ENCODE results near the gene OCSTAMP.
A peak's percentile ranks its signal among the peaks of the same experiment; 100 is the strongest.

The OCSTAMP gene

GRCh38 chr20:46572790-46573189 is 22.3 kb upstream of the OCSTAMP start:
- no peak for DNase-seq

- DNase-seq = peak; percentile 14 to 94 (median 88)
These were observed 21.7 kb upstream of the OCSTAMP start for GRCh38 chr20:46572153-46572552.

DNA sequence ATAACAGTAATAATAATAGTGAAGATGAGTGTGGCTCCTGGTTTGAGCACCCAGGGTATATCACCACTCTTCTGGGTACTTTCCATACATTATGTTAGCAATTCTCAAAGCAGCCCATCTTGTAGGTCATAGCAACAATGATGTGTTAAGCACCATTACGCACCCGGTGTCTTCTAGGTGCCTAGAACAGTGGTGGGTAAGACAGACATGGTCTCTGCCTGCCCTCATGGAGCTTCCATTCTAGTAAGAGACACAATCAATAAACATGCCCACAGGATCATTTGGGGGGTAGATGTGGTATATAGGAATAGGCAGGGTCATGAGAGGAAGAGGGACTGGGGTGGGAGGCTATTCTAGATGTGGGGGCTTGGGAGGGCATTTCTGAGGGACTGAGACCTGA is 21.0 kb upstream of the OCSTAMP start:
- no peak for DNase-seq

- DNase-seq = no peak
These were observed 20.5 kb upstream of the OCSTAMP start for GRCh38 chr20:46570956-46571355.

DNA sequence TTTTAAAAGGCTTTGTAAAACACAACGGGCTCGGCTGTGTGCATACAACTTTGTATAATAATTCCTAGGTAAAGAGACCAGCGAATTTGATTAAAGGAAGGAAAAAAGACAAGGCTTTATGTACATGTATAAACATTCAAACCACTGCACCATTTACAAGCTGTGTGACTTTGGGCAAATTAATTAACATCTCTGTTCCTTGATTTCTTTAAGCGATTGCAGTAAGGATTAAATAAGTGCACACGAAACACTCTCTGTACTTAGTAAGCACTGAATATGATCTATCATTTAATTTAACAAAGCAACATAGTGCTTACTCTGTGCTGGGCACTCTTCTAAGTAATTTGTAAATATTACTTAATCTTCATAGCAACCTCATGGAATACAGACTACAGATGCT is 19.5 kb upstream of the OCSTAMP start:
- DNase-seq = no peak

- DNase-seq = peak; percentile 45 to 93 (median 86)
These were observed 18.2 kb upstream of the OCSTAMP start for GRCh38 chr20:46568570-46569129.

- DNase-seq = no peak
These were observed 15.7 kb upstream of the OCSTAMP start for GRCh38 chr20:46566125-46566524.

GRCh38 chr20:46564241-46564957 is 13.9 kb upstream of the OCSTAMP start:
- no peak for DNase-seq

DNA sequence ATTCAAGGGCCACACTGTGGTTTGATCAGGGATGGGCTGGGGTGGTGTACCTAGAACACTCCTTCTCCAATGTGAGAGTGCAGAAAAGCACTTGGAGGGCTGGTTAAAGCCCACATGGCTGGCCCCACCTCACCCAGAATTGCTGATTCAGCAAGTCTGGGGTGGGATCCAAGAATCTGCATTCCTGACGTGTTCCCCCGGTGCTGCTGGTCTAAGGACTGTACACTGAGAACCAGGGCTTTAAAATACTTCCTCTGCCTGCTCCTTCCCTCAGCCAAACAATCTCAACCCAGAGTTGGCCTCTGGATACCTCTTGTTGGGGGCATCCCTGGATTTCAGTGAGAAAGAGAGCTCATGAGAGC is 13.4 kb upstream of the OCSTAMP start:
- peak in 1 of 14 donors; percentile 50 for DNase-seq

DNA sequence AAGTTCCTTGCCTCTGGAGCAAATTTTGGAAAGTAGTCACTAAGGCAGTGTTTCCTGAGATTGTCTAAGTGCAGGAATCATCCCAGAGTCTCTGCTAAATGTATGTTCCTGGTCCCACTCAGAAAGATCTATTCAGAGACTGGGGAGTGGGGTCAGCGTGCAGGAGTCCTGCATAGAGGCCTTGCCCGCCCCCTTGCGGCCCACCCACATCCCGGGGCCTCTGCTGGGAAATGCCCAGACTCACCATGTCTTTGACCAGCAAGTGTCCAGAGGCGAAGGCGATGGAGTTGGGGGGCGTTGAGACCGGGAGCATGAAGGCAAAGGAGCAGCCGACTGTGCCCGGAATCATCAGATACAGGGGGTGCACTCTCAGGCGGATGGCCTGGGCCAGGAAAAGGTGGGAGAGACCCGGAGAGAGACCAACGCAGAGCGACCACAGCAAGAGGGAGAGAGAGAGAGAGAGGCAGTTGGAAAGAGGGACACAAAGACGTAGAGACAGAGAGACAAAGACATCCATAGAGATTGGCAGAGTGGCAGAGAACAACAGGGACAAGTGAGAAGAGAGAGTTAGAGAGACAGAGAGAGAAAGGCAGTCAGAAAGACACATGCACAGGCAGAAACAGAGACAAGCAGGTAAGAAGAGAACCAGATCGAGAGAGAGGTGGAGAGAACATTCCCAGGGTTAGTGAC is 12.9 kb upstream of the OCSTAMP start:
- peak in 10 of 14 donors; percentile 19 to 81 (median 35) for DNase-seq

GRCh38 chr20:46562373-46563169 is 12.1 kb upstream of the OCSTAMP start:
- DNase-seq = peak in 12 of 14 donors; percentile 61 to 85 (median 78)

- no peak for DNase-seq
These were observed 11.5 kb upstream of the OCSTAMP start for GRCh38 chr20:46562009-46562372.

DNA sequence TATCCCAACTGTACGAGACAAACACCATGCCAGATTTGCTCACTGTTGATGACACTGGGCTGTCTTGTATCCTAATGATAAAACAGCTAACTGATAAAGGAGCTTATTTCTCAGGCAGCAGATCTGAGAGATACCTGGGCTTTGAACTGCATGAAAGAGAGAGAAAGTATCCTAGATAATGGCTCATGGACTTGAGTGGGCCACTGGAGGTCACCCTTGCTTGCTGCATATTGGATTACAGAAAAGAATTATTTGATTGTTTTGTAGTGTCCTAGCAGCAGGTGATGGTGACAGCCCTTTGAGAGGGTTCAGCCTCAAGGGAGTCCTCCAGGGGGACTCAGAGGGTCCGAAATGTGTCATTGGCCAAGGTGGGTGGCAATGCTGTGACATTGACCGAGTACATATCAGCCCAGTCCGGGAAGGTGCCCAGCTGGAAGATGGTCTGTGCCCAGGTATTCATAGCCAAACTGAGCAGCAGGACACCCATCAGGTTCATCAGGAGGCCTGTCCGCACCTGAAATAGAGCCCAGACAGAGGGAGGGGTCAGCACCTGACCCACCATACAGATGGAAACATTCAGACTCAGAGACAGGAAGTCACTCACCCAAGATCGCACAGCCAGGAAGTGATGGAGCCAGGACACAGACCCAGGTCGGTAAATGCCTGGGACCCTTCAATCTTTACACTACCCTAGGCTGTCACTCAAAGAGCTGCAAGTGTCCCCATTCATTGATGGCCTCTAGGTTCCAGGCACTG is 9.4 kb upstream of the OCSTAMP start:
- DNase-seq = peak in 4 of 14 donors; percentile 9 to 28 (median 24)

- DNase-seq = no peak
These were observed 8.5 kb upstream of the OCSTAMP start for GRCh38 chr20:46559001-46559400.

DNA sequence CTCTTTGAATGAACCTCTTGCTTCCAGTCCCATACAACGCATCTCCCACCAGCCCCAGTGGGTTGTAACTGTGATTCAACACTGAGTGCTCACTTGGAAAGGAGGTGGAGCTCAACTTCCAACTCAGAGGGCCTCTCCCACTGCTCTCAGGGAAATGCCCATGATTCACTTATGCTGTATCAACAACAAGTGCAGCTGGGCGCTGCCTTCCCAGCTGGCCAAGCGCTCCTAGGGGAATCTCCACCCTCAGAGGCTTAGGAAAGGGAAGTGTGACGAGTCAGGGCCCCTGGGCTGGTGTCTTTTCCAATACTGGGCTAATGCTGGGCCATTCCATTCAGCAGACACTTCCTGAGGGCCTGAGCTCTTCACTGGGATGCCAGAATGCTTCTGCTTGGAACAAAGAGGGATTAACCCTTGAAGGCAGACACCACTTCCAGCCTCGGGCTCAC is 8.1 kb upstream of the OCSTAMP start:
- peak in 2 of 14 donors; percentile 38 to 45 for DNase-seq

GRCh38 chr20:46557231-46557956 is 6.9 kb upstream of the OCSTAMP start:
- no peak for DNase-seq

- no peak for DNase-seq
These were observed 5.0 kb upstream of the OCSTAMP start for GRCh38 chr20:46555370-46555956.

- DNase-seq = no peak
These were observed 4.4 kb upstream of the OCSTAMP start for GRCh38 chr20:46554828-46555227.

- no peak for DNase-seq
These were observed 3.5 kb upstream of the OCSTAMP start for GRCh38 chr20:46553926-46554325.

- DNase-seq = no peak
These were observed 2.3 kb upstream of the OCSTAMP start for GRCh38 chr20:46552460-46553420.
